Fibroblast of lung (primary cell): ENCODE measurements around the gene CADPS. TPM values are rescaled to one million over a fixed set of nuclear protein-coding genes. Genes with fewer than 3 reads are reported as not detected.

Experiments used
- DNase-seq, 2 donors: peaks; one replicate each; pipeline versions ENCODE4 v3.0.0 to v3.0.0-alpha.2; 2010; ENCODE audit warnings: low read depth in 2 of 2
- H2AFZ ChIP-seq: 2 replicates; pipeline ENCODE4 v1.5.1; 2012; ENCODE audit warnings: low read length, control low read depth, inconsistent platforms
- H3K27ac ChIP-seq: 2 replicates; pipeline ENCODE4 v1.5.1; 2011; ENCODE audit warnings: low read length, control low read depth; ENCODE audit not compliant: insufficient read depth
- H3K27me3 ChIP-seq: 2 replicates; pipeline ENCODE4 v1.5.1; 2011; ENCODE audit warnings: mild to moderate bottlenecking, low read length; ENCODE audit not compliant: control insufficient read depth, insufficient read depth
- H3K36me3 ChIP-seq: 2 replicates; pipeline ENCODE4 v1.5.1; 2011; ENCODE audit warnings: low read length; ENCODE audit not compliant: control insufficient read depth, insufficient read depth
- H3K4me1 ChIP-seq: 2 replicates; pipeline ENCODE4 v1.5.1; 2011; ENCODE audit warnings: low read length; ENCODE audit not compliant: control insufficient read depth, insufficient read depth; ENCODE audit errors: extremely low read depth
- H3K4me2 ChIP-seq: 2 replicates; pipeline ENCODE4 v1.5.1; 2011; ENCODE audit warnings: low read length, control low read depth; ENCODE audit not compliant: insufficient read depth; ENCODE audit errors: extremely low read depth
- H3K4me3 ChIP-seq, 4 experiments: fragments of 200-600 bp in 1 of 4; sonication (generic) in 1 of 4; replicated peaks in 1 of 4; 2 replicates each; pipeline ENCODE4 v1.5.1; 2011 to 2016; ENCODE audit warnings: low read length in 4 of 4, low read depth in 3 of 4, mild to moderate bottlenecking in 3 of 4, control low read depth in 2 of 4, inconsistent platforms in 1 of 4, mixed read lengths in 1 of 4; ENCODE audit not compliant: insufficient read depth in 1 of 4; ENCODE audit errors: control extremely low read depth in 1 of 4
- H3K79me2 ChIP-seq: 2 replicates; pipeline ENCODE4 v1.5.1; 2012; ENCODE audit warnings: mild to moderate bottlenecking, low read length, inconsistent platforms; ENCODE audit not compliant: control insufficient read depth, insufficient read depth
- H3K9ac ChIP-seq: 2 replicates; pipeline ENCODE4 v1.5.1; 2011; ENCODE audit warnings: mild to moderate bottlenecking, low read length, control low read depth; ENCODE audit not compliant: insufficient read depth
- H3K9me3 ChIP-seq: 2 replicates; pipeline ENCODE4 v1.5.1; 2012; ENCODE audit warnings: low read depth, low read length; ENCODE audit not compliant: control insufficient read depth, insufficient read depth
- H4K20me1 ChIP-seq: 2 replicates; pipeline ENCODE4 v1.5.1; 2011; ENCODE audit warnings: low read length; ENCODE audit not compliant: control insufficient read depth, insufficient read depth; ENCODE audit errors: extremely low read depth
- CTCF ChIP-seq, 2 donors: IDR thresholded peaks in 1 of 2; conservative IDR thresholded peaks in 1 of 2; 1 replicate in 1 of 2; 2 replicates in 1 of 2; pipeline ENCODE4 v1.5.1; 2011 to 2012; ENCODE audit warnings: low read length in 2 of 2, control low read depth in 1 of 2, inconsistent platforms in 1 of 2, low read depth in 1 of 2, mild to moderate bottlenecking in 1 of 2
- EZH2 ChIP-seq: IDR thresholded peaks from 2 replicates; pipeline ENCODE4 v1.5.1; 2012; ENCODE audit warnings: low read length, control low read depth, mild to moderate bottlenecking; ENCODE audit errors: missing control alignments
- polyA plus RNA-seq, 2 donors: library from polyadenylated mRNA; depleted of rRNA in 1 of 2; stranded (reverse) in 1 of 2; unstranded in 1 of 2; fragments of >200 nt; gene quantifications; 2 replicates each; pipeline ENCODE4 v1.2.1, GENCODE V29; 2011 to 2012; ENCODE audit warnings: missing spikeins in 1 of 2
- total RNA-seq: library from RNA; depleted of rRNA; stranded (reverse); fragments of >200 nt; gene quantifications from 2 replicates; pipeline ENCODE4 v1.2.1, GENCODE V29; 2014

The CADPS gene
- total and polyA plus RNA-seq, 2 donors (not counting 1 experiment from before 2014, with no cell fraction given), result 2.3 to 63.1 TPM

DNA sequence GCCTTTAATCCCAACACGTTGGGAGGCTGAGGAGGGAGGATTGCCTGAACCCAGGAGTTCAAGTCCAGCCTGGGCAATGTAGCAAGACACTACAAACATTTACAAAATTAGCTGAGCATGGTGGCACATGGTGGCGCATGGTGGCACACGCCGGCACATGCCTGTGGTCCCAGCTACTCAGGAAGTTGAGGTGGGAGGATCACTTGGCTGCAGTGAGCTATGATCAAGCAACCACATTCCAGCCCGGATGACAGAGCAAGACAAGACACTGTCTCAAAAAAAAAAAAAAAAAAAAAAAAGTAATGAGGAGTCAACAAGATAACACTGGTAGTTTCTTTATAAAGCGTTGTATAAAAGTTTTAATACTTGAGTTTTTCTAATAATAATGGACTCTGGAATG is 511.9 kb downstream of the CADPS start:
- no peaks in the 10 kb centered on the region for H3K79me2 ChIP-seq
- H2AFZ ChIP-seq, result no peak overlapping the region
- no peaks in the 10 kb centered on the region for H3K36me3 ChIP-seq
- H3K9ac ChIP-seq, result no peak overlapping the region
- H3K4me1 ChIP-seq, result no peaks in the 10 kb centered on the region
- H3K9me3 ChIP-seq, result no peaks in the 10 kb centered on the region
- peaks cover 25% of the 10 kb centered on the region for H3K27me3 ChIP-seq
- no peak overlapping the region for H3K27ac ChIP-seq
- no peaks in the 10 kb centered on the region for H4K20me1 ChIP-seq
- no peak for DNase-seq
- TF ChIP-seq CTCF (conservative IDR thresholded peaks at IDR 0.05 in 1 of 2, IDR thresholded peaks at IDR 0.05 in 1 of 2; ENCODE audit: low read depth in 1 of 2, low read length in 2 of 2) (no peak), EZH2 (no peak)
- H3K4me3 ChIP-seq, result no peak overlapping the region
- no peak overlapping the region for H3K4me2 ChIP-seq

- Histone ChIP-seq H3K36me3 (no peaks in the 10 kb centered on the region), H3K9me3 (no peaks in the 10 kb centered on the region), H4K20me1 (no peaks in the 10 kb centered on the region), H3K27ac (no peak overlapping the region), H3K4me1 (no peaks in the 10 kb centered on the region), H3K9ac (no peak overlapping the region), H3K27me3 (peaks cover 12% of the 10 kb centered on the region), H2AFZ (no peak overlapping the region), H3K79me2 (no peaks in the 10 kb centered on the region), H3K4me2 (no peak overlapping the region), H3K4me3 (no peak overlapping the region)
- TF ChIP-seq CTCF (conservative IDR thresholded peaks at IDR 0.05 in 1 of 2, IDR thresholded peaks at IDR 0.05 in 1 of 2; ENCODE audit: low read depth in 1 of 2, low read length in 2 of 2) (no peak), EZH2 (no peak)
- no peak for DNase-seq
Measured at GRCh38 chr3:62361824-62362223, 513.4 kb downstream of the CADPS start.

DNA sequence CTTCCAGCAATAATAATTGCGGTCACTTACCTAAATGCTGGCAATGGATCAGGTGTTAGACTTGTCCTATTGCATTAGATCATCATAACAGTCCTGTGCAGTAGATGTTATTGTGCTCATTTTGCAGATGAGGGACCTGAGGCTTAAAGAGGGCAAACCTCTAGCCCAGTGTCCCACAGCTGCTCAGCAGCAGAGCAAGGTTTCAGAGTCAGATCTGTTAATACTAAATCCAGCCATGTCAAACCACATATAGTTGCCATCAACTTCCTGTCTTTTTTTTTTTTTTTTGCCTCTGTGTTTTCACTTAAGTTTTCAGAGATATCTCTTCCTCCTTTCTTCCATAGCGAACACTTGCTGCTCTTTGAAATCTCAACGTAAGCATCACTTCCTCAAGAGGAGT is 514.0 kb downstream of the CADPS start:
- Histone ChIP-seq H3K4me3 (no peak overlapping the region), H4K20me1 (no peaks in the 10 kb centered on the region), H3K9me3 (no peaks in the 10 kb centered on the region), H3K27ac (no peak overlapping the region), H3K36me3 (no peaks in the 10 kb centered on the region), H3K9ac (no peak overlapping the region), H3K79me2 (no peaks in the 10 kb centered on the region), H3K4me2 (no peak overlapping the region), H2AFZ (no peak overlapping the region), H3K4me1 (no peaks in the 10 kb centered on the region), H3K27me3 (peaks cover 10% of the 10 kb centered on the region)
- TF ChIP-seq CTCF (conservative IDR thresholded peaks at IDR 0.05 in 1 of 2, IDR thresholded peaks at IDR 0.05 in 1 of 2; ENCODE audit: low read depth in 1 of 2, low read length in 2 of 2) (no peak), EZH2 (no peak)
- no peak for DNase-seq
